Measurements from ENCODE around the gene CCDC88C.
A peak's percentile ranks its signal among the peaks of the same experiment; 100 is the strongest.
"Not testable (repeated sequence)": the region's sequence is repeated elsewhere in the genome, so short reads cannot be mapped to it uniquely, and the experiment has no call there.

CCDC88C gene, protein sequence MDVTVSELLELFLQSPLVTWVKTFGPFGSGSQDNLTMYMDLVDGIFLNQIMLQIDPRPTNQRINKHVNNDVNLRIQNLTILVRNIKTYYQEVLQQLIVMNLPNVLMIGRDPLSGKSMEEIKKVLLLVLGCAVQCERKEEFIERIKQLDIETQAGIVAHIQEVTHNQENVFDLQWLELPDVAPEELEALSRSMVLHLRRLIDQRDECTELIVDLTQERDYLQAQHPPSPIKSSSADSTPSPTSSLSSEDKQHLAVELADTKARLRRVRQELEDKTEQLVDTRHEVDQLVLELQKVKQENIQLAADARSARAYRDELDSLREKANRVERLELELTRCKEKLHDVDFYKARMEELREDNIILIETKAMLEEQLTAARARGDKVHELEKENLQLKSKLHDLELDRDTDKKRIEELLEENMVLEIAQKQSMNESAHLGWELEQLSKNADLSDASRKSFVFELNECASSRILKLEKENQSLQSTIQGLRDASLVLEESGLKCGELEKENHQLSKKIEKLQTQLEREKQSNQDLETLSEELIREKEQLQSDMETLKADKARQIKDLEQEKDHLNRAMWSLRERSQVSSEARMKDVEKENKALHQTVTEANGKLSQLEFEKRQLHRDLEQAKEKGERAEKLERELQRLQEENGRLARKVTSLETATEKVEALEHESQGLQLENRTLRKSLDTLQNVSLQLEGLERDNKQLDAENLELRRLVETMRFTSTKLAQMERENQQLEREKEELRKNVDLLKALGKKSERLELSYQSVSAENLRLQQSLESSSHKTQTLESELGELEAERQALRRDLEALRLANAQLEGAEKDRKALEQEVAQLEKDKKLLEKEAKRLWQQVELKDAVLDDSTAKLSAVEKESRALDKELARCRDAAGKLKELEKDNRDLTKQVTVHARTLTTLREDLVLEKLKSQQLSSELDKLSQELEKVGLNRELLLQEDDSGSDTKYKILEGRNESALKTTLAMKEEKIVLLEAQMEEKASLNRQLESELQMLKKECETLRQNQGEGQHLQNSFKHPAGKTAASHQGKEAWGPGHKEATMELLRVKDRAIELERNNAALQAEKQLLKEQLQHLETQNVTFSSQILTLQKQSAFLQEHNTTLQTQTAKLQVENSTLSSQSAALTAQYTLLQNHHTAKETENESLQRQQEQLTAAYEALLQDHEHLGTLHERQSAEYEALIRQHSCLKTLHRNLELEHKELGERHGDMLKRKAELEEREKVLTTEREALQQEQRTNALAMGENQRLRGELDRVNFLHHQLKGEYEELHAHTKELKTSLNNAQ (N-terminal part only)

DNA sequence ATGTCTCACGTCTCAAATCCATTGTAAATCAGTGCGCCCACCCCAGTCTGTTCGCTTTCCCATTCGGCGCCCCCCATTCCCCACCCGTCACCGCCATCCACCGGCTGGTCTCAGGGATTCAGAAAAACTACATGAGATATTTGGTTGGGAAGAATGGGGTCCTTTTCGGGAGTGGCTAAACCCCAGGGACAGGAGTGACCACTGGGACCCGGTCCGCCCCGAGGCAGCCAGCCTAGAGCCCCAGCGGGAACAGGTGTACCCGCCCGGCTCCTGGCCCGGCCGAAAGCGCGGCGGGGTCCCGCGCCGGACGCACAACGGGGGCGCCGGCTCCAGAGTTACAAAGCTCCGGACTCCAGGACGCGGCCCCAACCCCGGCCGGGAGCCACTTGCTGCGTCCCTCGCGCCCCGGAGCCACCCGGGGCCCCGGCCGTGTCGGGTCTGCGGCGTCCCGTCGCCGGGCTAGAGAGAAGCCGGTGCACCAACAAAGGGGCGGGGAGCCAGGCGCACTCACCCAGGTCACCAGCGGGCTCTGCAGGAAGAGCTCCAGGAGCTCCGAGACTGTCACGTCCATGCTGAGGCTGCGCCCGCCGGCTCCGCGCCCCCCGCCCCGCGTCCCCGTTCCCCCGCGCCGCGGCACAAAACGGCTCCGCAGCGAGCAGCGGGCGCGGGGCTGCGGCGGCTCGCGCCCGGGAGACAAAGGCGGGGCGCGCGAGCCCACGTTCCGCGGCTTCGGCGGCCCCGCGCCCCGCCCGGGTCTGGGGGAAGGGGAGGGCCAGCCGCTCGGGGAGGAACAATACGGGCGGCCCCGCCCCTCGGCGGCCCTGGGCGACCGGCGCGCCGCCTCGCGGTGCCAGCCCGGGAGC is at the start of gene CCDC88C:
TSS of gene CCDC88C (minus strand) at position 701 of the 863 bp plus-strand sequence. CDS start at position 571, 130 bp downstream.
- DNase-seq (ENCODE audit: low spot score), result peak; percentile 75

DNA sequence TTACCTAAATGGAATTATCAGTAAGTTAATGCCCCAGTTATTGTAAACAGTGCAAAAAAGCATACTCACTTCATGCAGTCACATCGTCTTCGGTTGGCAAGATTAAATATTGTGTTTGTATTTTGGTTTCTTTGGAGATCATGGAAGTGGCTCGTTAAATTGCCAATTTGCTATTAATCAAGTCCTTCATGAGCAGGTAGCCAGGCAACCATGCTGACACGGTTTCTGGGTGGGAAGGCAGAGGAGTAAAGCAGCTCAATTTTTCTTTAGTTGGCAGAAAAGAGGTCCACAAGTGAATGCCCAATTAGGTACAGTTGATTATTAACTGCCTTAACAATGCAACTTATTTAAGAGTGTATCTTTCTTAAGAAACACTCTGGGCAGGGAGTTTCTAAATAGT is 48.6 kb upstream of the CCDC88C start:
- DNase-seq (ENCODE audit: low spot score), result peak; percentile 21

DNA sequence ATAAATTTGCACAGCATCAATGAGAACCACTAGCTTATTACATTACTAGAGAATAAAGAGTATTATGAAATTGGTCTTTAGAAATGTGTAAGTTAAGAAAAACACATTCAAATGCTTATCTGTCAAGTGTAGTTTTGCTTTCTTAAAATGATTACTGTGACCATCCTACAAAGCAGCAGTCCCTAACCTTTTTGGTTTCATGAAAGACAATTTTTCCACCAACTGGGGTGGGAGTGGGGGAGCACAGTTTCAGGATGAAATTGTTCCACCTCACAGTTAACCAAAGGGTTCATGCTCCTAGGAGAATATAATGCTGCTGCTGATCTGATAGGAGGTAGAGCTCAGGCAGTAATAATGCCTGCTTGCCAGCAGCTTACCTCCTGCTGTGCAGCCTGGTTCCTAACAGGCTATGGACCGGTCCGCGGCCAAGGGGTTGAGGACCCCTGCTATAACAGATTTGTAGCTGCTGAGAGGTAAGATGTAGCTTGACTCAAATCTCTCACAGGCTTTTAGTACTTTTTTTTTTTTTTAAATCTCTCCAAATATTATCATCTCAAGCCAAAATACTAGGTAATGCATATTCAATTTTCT is 47.1 kb upstream of the CCDC88C start:
- DNase-seq (ENCODE audit: low spot score), result no peak

DNA sequence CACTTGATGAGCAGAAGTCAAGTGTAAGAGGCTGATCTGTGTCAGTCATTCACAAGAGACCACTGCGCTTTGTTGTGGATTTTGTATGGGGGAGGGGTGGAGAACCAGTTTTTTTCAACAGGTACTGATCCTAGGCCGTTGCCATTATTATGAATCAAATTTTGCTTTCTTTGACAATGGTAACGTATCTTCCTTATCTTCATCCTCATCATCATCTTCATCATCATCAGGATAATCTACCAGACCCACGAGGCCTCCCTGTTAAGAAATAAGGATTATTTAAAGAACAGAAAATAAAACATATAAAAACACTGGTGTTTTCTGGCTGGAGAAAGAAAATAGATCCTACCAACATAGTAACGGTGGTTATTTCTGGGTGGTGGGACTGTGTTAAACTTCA is 41.0 kb upstream of the CCDC88C start:
- DNase-seq (ENCODE audit: low spot score), result no peak

DNA sequence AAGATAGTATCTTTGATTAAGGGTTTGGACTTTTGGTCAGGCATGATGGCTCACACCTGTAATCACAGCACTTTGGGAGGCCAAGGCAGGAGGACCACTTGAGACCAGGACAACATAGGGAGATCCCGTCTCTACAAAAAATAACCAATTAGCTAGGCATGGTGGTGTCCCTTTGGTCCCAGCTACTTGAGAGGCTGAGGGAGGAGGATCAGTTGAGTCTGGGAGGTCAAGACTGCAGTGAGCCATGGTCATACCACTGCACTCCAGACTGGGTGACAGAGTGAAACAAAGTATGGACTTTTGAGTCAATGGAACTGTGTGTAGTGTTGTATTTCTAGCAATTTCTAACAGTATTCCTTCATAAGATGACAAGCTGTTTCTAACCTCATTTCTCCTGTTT is 38.7 kb upstream of the CCDC88C start:
- DNase-seq (ENCODE audit: low spot score), result no peak

DNA sequence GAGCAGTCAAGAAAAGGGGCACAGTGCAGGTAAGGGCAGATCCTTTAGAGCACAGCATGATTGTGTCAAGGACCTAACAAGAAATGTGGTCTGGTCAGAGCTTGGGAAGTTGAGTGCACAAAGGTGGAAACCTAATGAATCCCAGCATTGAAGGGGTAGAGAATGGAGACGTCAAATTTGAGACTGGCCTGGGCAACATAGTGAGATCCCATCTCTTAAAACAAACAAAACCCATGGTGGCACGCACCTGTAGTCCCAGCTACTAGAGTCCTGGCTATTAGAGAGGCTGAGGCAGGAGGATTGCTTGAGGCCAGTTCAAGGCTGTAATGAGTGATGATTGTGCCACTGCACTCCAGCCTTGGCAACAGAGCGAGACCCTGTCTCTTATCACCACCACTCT is 37.0 kb upstream of the CCDC88C start:
- DNase-seq (ENCODE audit: low spot score), result no peak

DNA sequence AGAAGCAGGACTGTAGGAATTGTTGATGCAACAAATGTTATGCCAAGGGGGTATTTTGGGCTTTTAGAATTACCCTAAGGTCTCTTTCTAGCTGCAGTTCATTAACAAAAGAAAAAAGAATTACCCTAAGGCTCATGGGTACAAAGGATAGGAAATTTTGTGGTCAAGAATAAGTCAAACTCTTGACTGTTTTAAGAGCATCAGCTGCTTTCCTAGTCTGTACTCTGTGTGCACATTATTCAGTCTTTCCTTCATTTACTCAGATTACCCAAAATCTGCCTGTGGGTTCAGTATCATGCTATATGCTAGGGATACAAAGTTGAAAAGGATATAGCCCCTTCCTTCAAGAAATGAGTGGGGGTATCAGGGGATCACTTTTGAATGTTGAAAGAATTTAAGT is 36.5 kb upstream of the CCDC88C start:
- DNase-seq (ENCODE audit: low spot score), result no peak

DNA sequence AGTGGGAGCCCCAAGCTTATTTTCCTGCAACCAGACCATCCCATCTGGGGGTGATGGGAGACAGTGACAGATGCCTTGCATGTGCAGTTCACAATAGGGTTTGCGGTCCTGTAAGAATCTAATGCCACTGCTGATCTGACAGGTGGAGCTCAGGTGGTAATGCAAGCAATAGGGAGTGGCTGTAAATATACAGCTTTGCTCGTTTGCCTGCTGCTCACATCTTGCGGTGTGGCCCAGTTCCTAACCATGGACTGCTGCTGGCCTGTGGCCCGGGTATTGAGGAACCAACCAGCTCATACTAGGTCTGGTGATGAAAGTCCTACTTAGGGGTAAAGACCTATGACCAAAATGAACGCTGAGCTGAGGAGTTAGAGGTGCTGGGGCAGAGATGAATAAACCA is 36.1 kb upstream of the CCDC88C start:
- DNase-seq (ENCODE audit: low spot score), result no peak

DNA sequence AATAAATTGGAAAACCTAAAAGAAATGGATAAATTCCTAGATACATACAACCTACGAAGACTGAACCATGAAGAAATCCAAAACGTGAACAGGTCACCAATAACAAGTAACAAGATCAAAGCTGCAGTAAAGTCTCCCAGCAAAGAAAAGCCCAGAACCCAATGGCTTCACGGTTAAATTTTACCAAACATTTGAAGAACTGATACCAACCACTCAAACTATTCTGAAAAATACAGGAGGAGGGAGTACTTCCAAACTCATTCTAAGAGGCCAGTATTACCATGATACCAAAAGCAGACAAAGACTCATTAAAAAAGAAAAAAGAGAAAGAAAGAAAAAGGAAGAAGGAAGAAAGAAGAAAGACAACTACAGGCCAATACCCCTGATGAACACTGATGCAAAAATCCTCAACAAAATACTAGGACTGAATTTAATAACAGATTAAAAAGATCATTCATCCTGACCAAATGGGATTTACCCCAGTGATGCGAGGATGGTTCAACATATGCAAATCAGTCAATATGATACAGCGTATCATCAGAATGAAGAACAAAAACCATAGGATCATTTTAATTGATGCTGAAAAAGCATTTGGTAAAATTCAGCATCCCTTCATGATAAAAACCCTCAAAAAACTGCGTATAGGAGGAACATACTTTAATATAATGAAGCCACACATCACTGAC is 26.9 kb upstream of the CCDC88C start:
- no peak for DNase-seq (ENCODE audit: low spot score)

DNA sequence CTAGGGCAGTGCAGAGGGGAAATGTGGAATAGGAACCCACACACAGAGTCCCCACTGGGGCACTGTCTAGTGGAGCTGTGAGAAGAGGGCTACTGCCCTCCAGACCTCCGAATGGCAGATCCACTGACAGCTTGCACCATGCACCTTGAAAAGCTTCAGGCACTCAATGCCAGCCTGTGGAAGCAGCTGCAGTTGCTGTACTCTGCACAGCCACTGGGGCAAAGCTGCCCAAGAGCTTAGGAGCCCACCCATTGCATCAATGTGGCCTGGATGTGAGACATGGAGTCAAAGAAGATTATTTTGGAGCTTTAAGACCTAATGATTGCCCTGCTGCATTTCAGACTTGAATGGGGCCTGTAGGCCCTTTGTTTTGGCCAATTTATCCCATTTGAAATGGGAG is 21.7 kb upstream of the CCDC88C start:
- DNase-seq (ENCODE audit: low spot score), result no peak

DNA sequence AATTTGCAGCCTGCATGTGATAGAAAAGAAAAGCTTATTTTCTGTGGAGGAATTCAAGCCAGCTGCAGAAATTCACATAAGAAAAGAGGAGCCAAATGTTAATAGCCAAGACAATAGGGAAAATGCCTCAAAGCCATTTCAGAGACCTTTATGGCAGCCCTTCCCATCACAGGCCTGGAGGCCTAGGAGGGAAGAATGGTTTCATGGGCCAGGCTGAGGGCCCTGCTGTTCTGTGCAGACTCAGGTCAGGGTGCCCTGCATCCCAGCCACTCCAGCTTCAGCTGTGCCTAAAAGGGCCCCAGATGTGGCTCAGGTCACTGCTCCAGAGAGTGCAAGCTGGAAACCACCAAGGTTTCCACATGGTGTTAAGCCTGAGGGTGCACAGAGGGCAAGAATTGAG is 21.2 kb upstream of the CCDC88C start:
- no peak for DNase-seq (ENCODE audit: low spot score)

DNA sequence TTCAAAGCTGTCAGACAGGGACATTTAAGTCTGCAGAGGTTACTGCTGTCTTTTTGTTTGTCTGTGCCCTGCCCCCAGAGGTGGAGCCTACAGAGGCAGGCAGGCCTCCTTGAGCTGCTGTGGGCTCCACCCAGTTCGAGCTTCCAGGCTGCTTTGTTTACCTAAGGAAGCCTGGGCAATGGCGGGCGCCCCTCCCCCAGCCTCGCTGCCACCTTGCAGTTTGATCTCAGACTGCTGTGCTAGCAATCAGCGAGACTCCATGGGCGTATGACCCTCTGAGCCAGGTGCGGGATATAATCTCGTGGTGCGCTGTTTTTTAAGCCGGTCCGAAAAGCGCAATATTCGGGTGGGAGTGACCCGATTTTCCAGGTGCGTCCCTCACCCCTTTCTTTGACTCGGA is 18.6 kb upstream of the CCDC88C start:
- DNase-seq (ENCODE audit: low spot score), result not testable (repeated sequence)

DNA sequence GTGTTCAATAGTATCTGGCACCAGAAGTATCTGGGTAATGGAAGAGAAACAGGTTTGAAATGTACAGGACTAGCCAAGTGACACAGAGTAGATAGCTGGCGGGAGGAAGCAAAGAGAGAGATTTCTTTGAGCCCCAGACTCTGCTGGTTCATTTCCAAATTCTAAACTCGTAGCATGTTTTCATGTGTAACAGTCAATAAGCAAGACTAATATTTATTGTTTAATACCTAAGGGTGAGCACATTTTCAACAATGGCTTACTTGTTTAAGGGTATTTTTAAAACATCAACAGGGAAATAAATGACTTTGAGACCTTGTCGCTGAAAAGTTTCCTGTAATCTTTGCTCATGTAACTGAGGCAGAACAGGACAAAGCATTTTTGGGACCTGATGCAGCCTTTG is 11.8 kb upstream of the CCDC88C start:
- DNase-seq (ENCODE audit: low spot score), result no peak

DNA sequence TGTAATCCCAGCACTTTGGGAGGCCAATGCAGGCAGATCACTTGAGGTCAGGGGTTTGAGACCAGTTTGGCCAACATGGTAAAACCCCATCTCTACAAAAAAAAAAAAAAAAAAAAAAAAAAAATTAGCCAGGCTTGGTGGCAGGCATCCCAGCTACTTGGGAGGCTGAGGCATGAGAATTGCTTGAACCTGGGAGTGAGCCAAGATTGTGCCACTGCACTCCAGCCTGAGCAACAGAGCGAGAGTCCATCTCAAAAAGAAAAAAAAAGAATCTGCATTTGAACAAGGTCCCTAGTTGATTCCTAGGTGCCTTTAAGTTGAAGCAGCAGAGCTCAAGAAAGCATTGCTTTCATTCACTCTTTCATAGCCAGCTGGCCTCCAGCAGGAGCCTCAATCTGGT is 11.3 kb upstream of the CCDC88C start:
- DNase-seq (ENCODE audit: low spot score), result not testable (repeated sequence)

DNA sequence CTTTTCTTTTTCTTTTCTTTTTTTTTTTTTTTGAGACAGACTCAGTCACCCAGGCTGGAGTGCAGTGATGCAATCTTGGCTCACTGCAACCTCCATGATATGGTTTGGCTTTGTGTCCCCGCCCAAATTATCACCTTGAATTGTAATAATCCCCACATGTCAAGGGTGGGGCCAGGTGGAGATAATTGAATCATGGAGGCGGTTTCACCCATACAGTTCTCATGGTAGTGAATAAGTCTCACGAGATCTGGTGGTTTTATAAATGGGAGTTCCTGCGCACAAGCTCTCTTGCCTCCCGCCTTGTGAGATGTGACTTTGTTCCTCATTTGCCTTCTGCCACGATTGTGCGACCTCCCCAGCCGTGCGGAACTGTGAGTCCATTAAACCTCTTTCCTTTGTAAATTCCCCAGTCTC is 7.9 kb upstream of the CCDC88C start:
- not testable (repeated sequence) for DNase-seq (ENCODE audit: low spot score)

DNA sequence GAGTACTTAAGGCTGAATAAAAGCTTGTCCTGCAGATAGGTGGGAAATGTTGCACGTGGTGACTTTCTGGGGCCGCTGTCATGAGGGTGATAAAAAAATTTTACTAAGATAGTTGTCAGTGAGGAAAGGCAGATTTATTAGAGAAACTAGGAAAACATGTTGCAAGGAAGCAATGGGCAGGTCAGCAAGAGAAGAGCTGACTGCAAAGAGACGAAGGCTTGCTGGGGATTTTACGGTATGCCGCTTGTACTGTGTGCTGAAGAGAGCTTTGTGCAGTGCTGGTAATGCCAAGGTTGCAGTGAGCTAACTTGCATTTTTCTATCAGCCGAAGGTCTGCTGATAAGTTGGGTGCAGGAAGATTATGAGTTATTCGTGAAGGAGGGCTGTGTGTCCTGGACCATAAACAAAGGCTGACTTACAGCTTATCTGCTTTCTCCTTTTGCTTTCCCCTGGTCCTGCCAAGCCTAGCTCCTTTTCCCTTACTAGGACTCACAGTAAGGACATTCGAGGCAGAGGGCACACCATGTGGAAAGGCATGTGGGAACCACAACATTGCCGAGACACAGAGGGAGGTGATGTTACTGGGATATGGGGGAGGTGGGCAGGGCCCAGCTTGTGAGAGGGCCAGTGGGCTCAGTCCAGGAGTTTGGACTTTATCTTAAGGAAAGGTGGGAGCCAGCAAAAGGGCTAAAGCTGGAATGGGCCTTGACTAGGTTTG is 7.4 kb upstream of the CCDC88C start:
- no peak for DNase-seq (ENCODE audit: low spot score)

DNA sequence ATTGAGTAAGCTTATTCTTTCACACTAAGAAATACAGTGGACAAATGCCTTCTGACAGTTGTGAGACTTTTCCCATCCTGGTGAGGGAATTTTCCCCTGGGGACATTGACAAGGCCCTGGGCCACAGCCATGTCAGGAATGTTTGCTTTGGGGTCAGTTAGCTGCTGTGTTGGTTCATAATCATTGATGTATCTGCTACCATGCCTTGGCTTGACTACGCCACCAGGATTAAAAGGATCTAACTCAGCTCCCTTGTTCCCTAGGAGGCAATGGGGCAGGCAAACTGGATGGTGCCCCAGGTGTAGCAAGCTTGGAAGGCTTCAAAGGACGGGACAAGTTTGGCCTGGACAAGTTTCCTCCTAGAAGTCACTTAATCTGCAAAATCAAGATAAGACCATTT is 3.1 kb upstream of the CCDC88C start:
- no peak for DNase-seq (ENCODE audit: low spot score)

DNA sequence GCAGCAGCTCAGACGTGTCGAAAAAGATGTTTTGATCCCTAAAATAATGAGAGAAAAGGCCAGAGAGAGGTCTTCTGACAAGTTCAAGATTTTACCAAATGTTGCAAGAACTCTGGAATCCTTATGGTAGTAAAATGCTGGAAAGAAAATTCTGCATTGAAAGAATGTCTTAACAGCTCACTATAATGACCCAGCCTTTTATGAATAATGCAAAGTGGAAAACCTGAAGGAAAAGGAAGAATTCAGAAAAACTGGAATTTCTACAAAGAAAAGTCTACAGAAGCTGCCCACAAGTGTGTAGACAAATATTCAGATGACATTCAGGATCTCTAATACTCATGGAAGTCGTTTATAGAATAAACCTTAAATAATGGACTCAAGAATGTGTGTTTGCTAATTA is 1.8 kb upstream of the CCDC88C start:
- no peak for DNase-seq (ENCODE audit: low spot score)

DNA sequence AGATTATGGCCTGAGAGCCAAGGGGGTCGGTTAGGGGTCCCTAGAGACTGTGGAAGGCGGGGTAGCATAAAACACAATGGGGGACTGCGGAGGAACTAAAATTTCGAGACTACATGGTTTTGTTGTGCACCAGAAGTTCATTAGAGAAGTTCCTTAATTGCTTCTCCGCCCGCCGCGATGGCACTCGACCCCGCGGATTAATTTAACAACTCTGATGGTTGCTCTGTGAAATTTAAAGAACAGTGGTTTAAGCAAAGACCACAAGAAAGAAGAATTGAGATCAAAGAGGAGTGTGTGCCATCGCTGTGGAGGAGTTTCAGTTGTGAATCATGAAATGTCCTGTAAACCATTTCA is 1.4 kb upstream of the CCDC88C start:
- DNase-seq (ENCODE audit: low spot score), result no peak

All from kidney tubule cell (primary cell).